MM.1S (cell line): ENCODE data around the gene ZNF835.

Experiments
- DNase-seq: peaks from one replicate; pipeline ENCODE4 v3.0.0-alpha.2; 2015
- H2AFZ ChIP-seq: fragments of 300-600 bp; sonication (generic); 2 replicates; pipeline ENCODE4 v1.6.0; 2016; ENCODE audit warnings: antibody characterized with exemption, low read length
- H3F3A ChIP-seq: fragments of 300-600 bp; sonication (generic); 2 replicates; pipeline ENCODE4 v1.6.1; 2016; ENCODE audit warnings: mild to moderate bottlenecking, antibody characterized with exemption, low read length, moderate library complexity, mixed read lengths; ENCODE audit not compliant: insufficient read depth
- H3K27ac ChIP-seq: fragments of 300-600 bp; sonication (generic); 2 replicates; pipeline ENCODE4 v1.5.1; 2016; ENCODE audit warnings: mild to moderate bottlenecking, low read length
- H3K27me3 ChIP-seq: fragments of 300-600 bp; sonication (generic); replicated peaks from 2 replicates; pipeline ENCODE4 v1.6.0; 2016; ENCODE audit warnings: low read length; ENCODE audit not compliant: insufficient read depth
- H3K36me3 ChIP-seq: fragments of 300-600 bp; sonication (generic); replicated peaks from 2 replicates; pipeline ENCODE4 v1.6.1; 2016; ENCODE audit warnings: mild to moderate bottlenecking, low read length, mixed read lengths; ENCODE audit not compliant: insufficient read depth
- H3K4me1 ChIP-seq: fragments of 300-600 bp; sonication (generic); 2 replicates; pipeline ENCODE4 v1.6.1; 2016; ENCODE audit warnings: low read length, mixed read lengths
- H3K4me2 ChIP-seq: fragments of 300-600 bp; sonication (generic); 2 replicates; pipeline ENCODE4 v1.6.0; 2016; ENCODE audit warnings: low read depth, low read length
- H3K4me3 ChIP-seq: fragments of 300-600 bp; sonication (generic); 2 replicates; pipeline ENCODE4 v1.5.1; 2016; ENCODE audit warnings: low read length, mixed read lengths
- H3K79me2 ChIP-seq: fragments of 300-600 bp; sonication (generic); 2 replicates; pipeline ENCODE4 v1.6.1; 2016; ENCODE audit warnings: mixed run types, low read length, mixed read lengths
- H3K9ac ChIP-seq: fragments of 300-600 bp; sonication (generic); 2 replicates; pipeline ENCODE4 v1.6.1; 2016; ENCODE audit warnings: low read length, mixed read lengths
- H3K9me2 ChIP-seq: fragments of 300-600 bp; sonication (generic); replicated peaks from 2 replicates; pipeline ENCODE4 v1.6.1; 2016; ENCODE audit warnings: mild to moderate bottlenecking, low read length, mixed read lengths; ENCODE audit not compliant: insufficient read depth
- H3K9me3 ChIP-seq: fragments of 300-600 bp; sonication (generic); replicated peaks from 2 replicates; pipeline ENCODE4 v1.6.1; 2016; ENCODE audit warnings: mild to moderate bottlenecking, low read length, mixed read lengths; ENCODE audit not compliant: insufficient read depth
- H4K20me1 ChIP-seq: fragments of 300-600 bp; sonication (generic); 2 replicates; pipeline ENCODE4 v1.6.1; 2016; ENCODE audit warnings: mild to moderate bottlenecking, low read length, moderate library complexity, mixed read lengths; ENCODE audit not compliant: insufficient read depth
- CTCF ChIP-seq: fragments of 300-600 bp; sonication (generic); IDR thresholded peaks from 2 replicates; pipeline ENCODE4 v1.5.1; 2016; ENCODE audit warnings: antibody characterized with exemption, low read length, mixed read lengths
- EZH2 ChIP-seq: fragments of 300-600 bp; sonication (generic); optimal IDR thresholded peaks from 2 replicates; pipeline ENCODE3; 2017; ENCODE audit warnings: low read depth, mild to moderate bottlenecking, antibody characterized with exemption, low read length, mixed read lengths
- EZH2phosphoT487 ChIP-seq: fragments of 300-600 bp; sonication (generic); IDR thresholded peaks from 2 replicates; pipeline ENCODE4 v1.6.1; 2018; ENCODE audit warnings: antibody characterized with exemption, low read length

ZNF835 gene

GRCh38 chr19:56654151-56654550 lies 17.4 kb downstream of the ZNF835 start:
- no peak overlapping the region for H2AFZ ChIP-seq
- no peak for DNase-seq

GRCh38 chr19:56643460-56643955 lies 28.0 kb downstream of the ZNF835 start:
- Histone ChIP-seq H3F3A (no peaks in the 10 kb centered on the region), H3K79me2 (no peaks in the 10 kb centered on the region), H3K4me1 (no peaks in the 10 kb centered on the region), H4K20me1 (no peaks in the 10 kb centered on the region), H3K4me3 (no peak overlapping the region), H3K4me2 (no peak overlapping the region), H3K36me3 (no peaks in the 10 kb centered on the region), H2AFZ (no peak overlapping the region), H3K9me3 (no peaks in the 10 kb centered on the region), H3K9me2 (no peaks in the 10 kb centered on the region), H3K9ac (no peak overlapping the region), H3K27me3 (no peaks in the 10 kb centered on the region), H3K27ac (no peak overlapping the region)
- no peak for DNase-seq
- no peak for TF ChIP-seq EZH2phosphoT487

More at GRCh38 chr19:56654151-56654550, 17.4 kb downstream of the ZNF835 start:
- H3K4me3 ChIP-seq: no peak overlapping the region
- TF ChIP-seq EZH2phosphoT487: no peak
- TF ChIP-seq CTCF: no peak
- TF ChIP-seq EZH2: no peak
- no peak overlapping the region for H3K4me2 ChIP-seq
- H3K9ac ChIP-seq: no peak overlapping the region
- H3K27me3 ChIP-seq: no peaks in the 10 kb centered on the region
- H3F3A ChIP-seq: no peaks in the 10 kb centered on the region
- no peak overlapping the region for H3K27ac ChIP-seq
- H3K9me2 ChIP-seq: no peaks in the 10 kb centered on the region
- H3K79me2 ChIP-seq: no peaks in the 10 kb centered on the region
- no peaks in the 10 kb centered on the region for H3K36me3 ChIP-seq
- no peaks in the 10 kb centered on the region for H3K9me3 ChIP-seq
- no peaks in the 10 kb centered on the region for H4K20me1 ChIP-seq
- no peaks in the 10 kb centered on the region for H3K4me1 ChIP-seq

- Histone ChIP-seq H3K36me3 (no peaks in the 10 kb centered on the region), H3K9me3 (no peaks in the 10 kb centered on the region), H3K27me3 (no peaks in the 10 kb centered on the region)
Measured at GRCh38 chr19:56642711-56643459, 28.7 kb downstream of the ZNF835 start, which contains the start of gene SMIM17. TSS of gene SMIM17 (plus strand) at chr19:56643159. CDS start at chr19:56645668, 2,509 bp downstream.

More at GRCh38 chr19:56642711-56643459, 28.7 kb downstream of the ZNF835 start, which contains the start of gene SMIM17:
- Histone ChIP-seq H3K79me2 (no peaks in the 10 kb centered on the region), H3F3A (no peaks in the 10 kb centered on the region), H4K20me1 (no peaks in the 10 kb centered on the region), H3K4me3 (no peak within 1 kb of the TSS), H3K9ac (no peak within 1 kb of the TSS), H3K4me2 (no peak within 1 kb of the TSS), H3K4me1 (no peaks in the 10 kb centered on the region), H2AFZ (no peak within 1 kb of the TSS), H3K27ac (no peak within 1 kb of the TSS), H3K9me2 (no peaks in the 10 kb centered on the region)
- DNase-seq: no peak
- TF ChIP-seq CTCF (no peak), EZH2phosphoT487 (no peak), EZH2 (no peak)
